SU-DHL-6 (cell line): ENCODE measurements around the gene MXI1.

Experiments used
- EZH2phosphoT487 ChIP-seq: fragments of 200-600 bp; sonication (generic), shearing (Covaris generic); conservative IDR thresholded peaks from 2 replicates; pipeline ENCODE4 v1.6.1; 2018; ENCODE audit warnings: mild to moderate bottlenecking, antibody characterized with exemption, low read length, moderate library complexity, mixed read lengths
- TF ChIP-seq, protein P1 (sequence below): fragments of 200-600 bp; sonication (generic); IDR thresholded peaks from one replicate; pipeline ENCODE4 v1.5.1; 2017; ENCODE audit warnings: antibody characterized with exemption, mild to moderate bottlenecking, low read length, moderate library complexity; ENCODE audit not compliant: insufficient read depth, poor library complexity, severe bottlenecking

GRCh38 chr10:110233846-110234245 is 26.4 kb downstream of the MXI1 start:
- TF ChIP-seq, protein P1, sequence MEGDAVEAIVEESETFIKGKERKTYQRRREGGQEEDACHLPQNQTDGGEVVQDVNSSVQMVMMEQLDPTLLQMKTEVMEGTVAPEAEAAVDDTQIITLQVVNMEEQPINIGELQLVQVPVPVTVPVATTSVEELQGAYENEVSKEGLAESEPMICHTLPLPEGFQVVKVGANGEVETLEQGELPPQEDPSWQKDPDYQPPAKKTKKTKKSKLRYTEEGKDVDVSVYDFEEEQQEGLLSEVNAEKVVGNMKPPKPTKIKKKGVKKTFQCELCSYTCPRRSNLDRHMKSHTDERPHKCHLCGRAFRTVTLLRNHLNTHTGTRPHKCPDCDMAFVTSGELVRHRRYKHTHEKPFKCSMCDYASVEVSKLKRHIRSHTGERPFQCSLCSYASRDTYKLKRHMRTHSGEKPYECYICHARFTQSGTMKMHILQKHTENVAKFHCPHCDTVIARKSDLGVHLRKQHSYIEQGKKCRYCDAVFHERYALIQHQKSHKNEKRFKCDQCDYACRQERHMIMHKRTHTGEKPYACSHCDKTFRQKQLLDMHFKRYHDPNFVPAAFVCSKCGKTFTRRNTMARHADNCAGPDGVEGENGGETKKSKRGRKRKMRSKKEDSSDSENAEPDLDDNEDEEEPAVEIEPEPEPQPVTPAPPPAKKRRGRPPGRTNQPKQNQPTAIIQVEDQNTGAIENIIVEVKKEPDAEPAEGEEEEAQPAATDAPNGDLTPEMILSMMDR = no peak
- TF ChIP-seq EZH2phosphoT487 = no peak
